CD4-positive, alpha-beta T cell (primary cell): ENCODE measurements around the gene CDH16. TPM values are rescaled to one million over a fixed set of nuclear protein-coding genes. Genes with fewer than 3 reads are reported as not detected.
A peak's percentile ranks its signal among the peaks of the same experiment; 100 is the strongest.

Source experiments
- ATAC-seq: fragments of 200-7000 bp; cut with Tn5 transposase; one replicate; pipeline ENCODE4 v1.10.0; 2022; ENCODE audit warnings: mild to moderate bottlenecking; ENCODE audit not compliant: poor library complexity
- CTCF ChIA-PET: fragments of 350-600 bp; sonication (Branson Sonifier 250); formaldehyde crosslinking; loops from one replicate; lab custom pipeline; 2021; ENCODE audit warnings: antibody characterized with exemption, inconsistent platforms; lab: Charles Lee
- POLR2A ChIA-PET: fragments of 350-600 bp; sonication (Branson Sonifier 250); formaldehyde crosslinking; loops from one replicate; lab custom pipeline; 2021; ENCODE audit warnings: antibody characterized with exemption, inconsistent platforms; lab: Charles Lee
- DNase-seq, 14 experiments: peaks; one replicate each; pipeline ENCODE4 v3.0.0-alpha.2; 2013 to 2020; ENCODE audit warnings: mixed read lengths in 2 of 14
- H3K27ac ChIP-seq, 2 donors: one replicate each; pipeline versions ENCODE4 v1.5.1 to v1.7.0; 2013; ENCODE audit warnings: low read length in 2 of 2, low read depth in 1 of 2, mild to moderate bottlenecking in 1 of 2
- H3K27me3 ChIP-seq, 2 experiments: 1 replicate in 1 of 2; 2 replicates in 1 of 2; pipeline versions ENCODE4 v1.6.1 to v1.7.0; 2013; ENCODE audit warnings: low read length in 2 of 2, control low read depth in 1 of 2, mild to moderate bottlenecking in 1 of 2, moderate library complexity in 1 of 2; ENCODE audit not compliant: insufficient read depth in 2 of 2, control insufficient read depth in 1 of 2
- H3K36me3 ChIP-seq: one replicate; pipeline ENCODE4 v1.6.1; 2013; ENCODE audit warnings: low read length, control low read depth; ENCODE audit not compliant: insufficient read depth
- H3K4me1 ChIP-seq: one replicate; pipeline ENCODE4 v1.6.1; 2013; ENCODE audit warnings: low read length, control low read depth; ENCODE audit not compliant: insufficient read depth
- H3K4me3 ChIP-seq: one replicate; pipeline ENCODE4 v1.5.1; 2013; ENCODE audit warnings: mild to moderate bottlenecking, low read length, moderate library complexity
- H3K9me3 ChIP-seq, 2 experiments: 1 replicate in 1 of 2; 2 replicates in 1 of 2; pipeline versions ENCODE4 v1.6.1 to v1.7.0; 2013; ENCODE audit warnings: low read length in 2 of 2, mild to moderate bottlenecking in 2 of 2, control low read depth in 1 of 2, moderate library complexity in 1 of 2; ENCODE audit not compliant: control insufficient read depth in 1 of 2, insufficient read depth in 1 of 2
- H3K27ac Mint-ChIP-seq: one replicate; pipeline ENCODE4 v1.8.0; 2020; ENCODE audit warnings: mixed read lengths
- H3K27me3 Mint-ChIP-seq: one replicate; pipeline ENCODE4 v1.8.0; 2021; ENCODE audit warnings: mixed read lengths
- H3K36me3 Mint-ChIP-seq: one replicate; pipeline ENCODE4 v1.8.0; 2021; ENCODE audit warnings: low read depth, mixed read lengths
- H3K4me1 Mint-ChIP-seq: one replicate; pipeline ENCODE4 v1.8.0; 2021; ENCODE audit warnings: low read depth, mixed read lengths
- H3K4me3 Mint-ChIP-seq: one replicate; pipeline ENCODE4 v1.8.0; 2020; ENCODE audit warnings: mild to moderate bottlenecking, mixed read lengths
- H3K9me3 Mint-ChIP-seq: one replicate; pipeline ENCODE4 v1.8.0; 2020; ENCODE audit warnings: mixed read lengths
- CTCF ChIP-seq: fragments of 200-600 bp; IDR thresholded peaks from one replicate; pipeline ENCODE4 v1.8.0; 2022; ENCODE audit warnings: antibody characterized with exemption, mild to moderate bottlenecking
- intact Hi-C, 2 experiments: fragments of 100-400 bp; cut with DNase I in 1 of 2; cut with micrococcal nuclease in 1 of 2; formaldehyde crosslinking; loops; one replicate each; pipeline versions ENCODE4 v1.15.1 to v1.9.0; 2023 to 2025; cut with DNase I, micrococcal nuclease
- total RNA-seq, 174 experiments: library from RNA in 2 of 174; stranded (reverse) in 2 of 174; gene quantifications; one replicate each; pipeline ENCODE4 v1.2.3 and lab custom pipeline; 2021 to 2026

Gene CDH16
- total RNA-seq, 2 experiments from 2014 or later = not detected

DNA sequence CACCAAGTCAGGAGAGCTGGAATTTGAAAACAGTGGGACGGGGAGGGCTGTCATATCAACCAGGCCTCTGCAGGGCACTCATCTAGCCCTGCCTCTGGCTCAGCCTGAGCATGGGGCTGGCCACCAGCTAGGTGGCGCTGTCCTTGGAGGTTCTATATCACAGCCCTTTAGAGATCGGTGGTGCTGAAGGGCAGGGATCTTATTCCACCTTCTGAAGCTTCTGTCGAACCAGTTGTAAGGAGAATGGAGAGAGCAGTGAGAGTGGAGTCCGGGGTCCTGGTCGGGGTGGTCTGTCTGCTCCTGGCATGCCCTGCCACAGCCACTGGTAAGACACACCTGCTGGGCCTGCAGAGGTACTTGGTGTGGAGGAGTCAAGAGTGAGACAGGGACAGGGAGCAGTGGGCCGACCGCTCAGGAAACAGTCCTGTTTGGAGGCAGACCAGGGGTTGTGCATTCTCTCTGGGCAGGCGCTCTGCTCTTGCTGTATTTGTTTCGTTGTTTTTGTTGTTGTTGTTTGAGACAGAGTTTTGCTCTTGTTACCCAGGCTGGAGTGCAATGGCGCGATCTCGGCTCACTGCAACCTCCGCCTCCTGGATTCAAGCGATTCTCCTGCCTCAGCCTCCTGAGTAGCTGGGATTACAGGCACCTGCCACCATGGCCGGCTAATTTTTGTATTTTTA lies 42.5 kb upstream of the CDH16 start, which contains the start of gene CES3:
Gene CES3, plus strand, starts transcription at position 202 of the 680 bp plus-strand sequence. Its CDS starts 42 bp downstream, at position 244.
- ChIA-PET POLR2A (no interaction called here), CTCF (interaction anchor here (0.5 to 1.3 kb wide), 8 partner anchors 11 to 194 kb away, joined by 3 to 5 read pairs (median 4); no protein-coding TSS in a partner anchor)
- Histone ChIP-seq H3K4me1 (peaks cover 4% of the 10 kb centered on the region), H3K27me3 (no peaks in the 10 kb centered on the region), H3K27ac (no peak within 1 kb of the TSS), H3K4me3 (no peak within 1 kb of the TSS), H3K36me3 (no peaks in the 10 kb centered on the region), H3K9me3 (no peaks in the 10 kb centered on the region)
- H3K9me3 Mint-ChIP-seq = no peaks in the 10 kb centered on the region
- no peaks in the 10 kb centered on the region for H3K4me1 Mint-ChIP-seq
- H3K27me3 Mint-ChIP-seq = peaks cover 3% of the 10 kb centered on the region
- no peak within 1 kb of the TSS for H3K27ac Mint-ChIP-seq
- DNase-seq = peak in 13 of 14 experiments; percentile 28 to 75 (median 49)
- no peak within 1 kb of the TSS for H3K4me3 Mint-ChIP-seq
- no peaks in the 10 kb centered on the region for H3K36me3 Mint-ChIP-seq
- TF ChIP-seq CTCF = peak; percentile 55
- peak; percentile 87 for ATAC-seq
- intact Hi-C loops = no loop called here

DNA sequence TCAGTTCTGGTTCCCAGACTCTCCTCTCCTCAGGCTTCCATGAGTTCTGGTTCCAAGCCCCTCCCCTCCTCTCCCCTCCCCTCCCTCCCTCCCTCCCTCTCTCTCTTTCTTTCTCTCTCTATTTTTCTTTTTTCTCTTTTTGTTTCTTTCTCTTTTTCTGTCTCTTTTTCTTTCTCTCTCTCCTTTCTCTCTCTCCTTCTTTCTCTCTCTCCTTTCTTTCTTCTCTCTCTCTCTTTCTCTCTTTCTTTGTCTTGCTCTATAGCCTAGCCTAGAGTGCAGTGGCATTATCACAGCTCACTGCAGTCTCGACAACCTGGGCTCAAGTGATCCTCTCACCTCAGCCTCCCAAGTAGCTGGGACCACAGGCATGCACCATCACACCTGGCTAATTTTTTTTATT lies 41.6 kb upstream of the CDH16 start:
- Mint-ChIP-seq H3K27me3 (peaks cover 4% of the 10 kb centered on the region), H3K4me3 (no peak overlapping the region), H3K9me3 (no peaks in the 10 kb centered on the region), H3K36me3 (no peaks in the 10 kb centered on the region), H3K27ac (no peak overlapping the region), H3K4me1 (no peaks in the 10 kb centered on the region)
- intact Hi-C loops = no loop called here
- Histone ChIP-seq H3K27ac (no peak overlapping the region), H3K9me3 (no peaks in the 10 kb centered on the region), H3K4me1 (peaks cover 4% of the 10 kb centered on the region), H3K36me3 (no peaks in the 10 kb centered on the region), H3K4me3 (no peak overlapping the region), H3K27me3 (no peaks in the 10 kb centered on the region)
- CTCF ChIA-PET = interaction anchor here (0.6 to 1.3 kb wide), 3 partner anchors 13 to 195 kb away, joined by 3 to 4 read pairs (median 3); no protein-coding TSS in a partner anchor
- no peak for TF ChIP-seq CTCF
- ATAC-seq = no peak
- DNase-seq = no peak
- POLR2A ChIA-PET = no interaction called here

DNA sequence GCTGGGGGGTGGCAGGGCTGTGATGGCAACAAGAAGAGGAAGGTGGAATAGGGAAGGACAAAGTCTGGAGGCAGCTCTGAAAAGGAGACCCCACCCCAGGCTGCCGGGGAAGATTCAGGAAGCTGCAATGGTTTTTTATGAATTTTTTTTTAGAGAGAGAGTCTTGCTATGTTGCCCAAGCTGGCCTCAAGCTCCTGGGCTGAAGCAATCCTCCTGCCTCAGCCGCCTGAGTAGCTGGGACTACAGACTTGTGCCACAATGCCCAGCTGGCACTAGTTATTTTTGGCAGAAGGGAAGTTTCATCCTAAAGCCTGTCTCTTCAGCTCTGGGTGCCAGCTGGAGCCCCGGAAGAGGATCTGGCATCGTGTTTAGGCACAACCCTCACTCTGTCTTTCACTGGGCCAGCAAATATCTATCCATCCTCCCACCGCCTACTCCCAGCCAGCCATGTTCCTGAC lies 41.0 kb upstream of the CDH16 start:
- Histone ChIP-seq H3K36me3 (no peaks in the 10 kb centered on the region), H3K27me3 (no peaks in the 10 kb centered on the region), H3K27ac (no peak overlapping the region), H3K9me3 (no peaks in the 10 kb centered on the region), H3K4me1 (peaks cover 4% of the 10 kb centered on the region), H3K4me3 (no peak overlapping the region)
- no peaks in the 10 kb centered on the region for H3K4me1 Mint-ChIP-seq
- H3K36me3 Mint-ChIP-seq = no peaks in the 10 kb centered on the region
- ATAC-seq = no peak
- DNase-seq = no peak
- intact Hi-C loops = no loop called here
- no peaks in the 10 kb centered on the region for H3K9me3 Mint-ChIP-seq
- peaks cover 4% of the 10 kb centered on the region for H3K27me3 Mint-ChIP-seq
- no peak overlapping the region for H3K4me3 Mint-ChIP-seq
- H3K27ac Mint-ChIP-seq = no peak overlapping the region
- CTCF ChIA-PET = interaction anchor here (1.3 kb wide), 1 partner anchor 13 kb away, joined by 4 read pairs; no protein-coding TSS in a partner anchor
- TF ChIP-seq CTCF = no peak
- POLR2A ChIA-PET = no interaction called here
